GM12872 (cell line): Measurements from ENCODE around the gene RIC3.

Source experiments
- CTCF ChIP-seq: IDR thresholded peaks from 3 replicates; pipeline ENCODE4 v1.5.1; 2011; ENCODE audit warnings: low read depth, mild to moderate bottlenecking, low read length, moderate library complexity; ENCODE audit not compliant: insufficient read depth

The RIC3 gene

DNA sequence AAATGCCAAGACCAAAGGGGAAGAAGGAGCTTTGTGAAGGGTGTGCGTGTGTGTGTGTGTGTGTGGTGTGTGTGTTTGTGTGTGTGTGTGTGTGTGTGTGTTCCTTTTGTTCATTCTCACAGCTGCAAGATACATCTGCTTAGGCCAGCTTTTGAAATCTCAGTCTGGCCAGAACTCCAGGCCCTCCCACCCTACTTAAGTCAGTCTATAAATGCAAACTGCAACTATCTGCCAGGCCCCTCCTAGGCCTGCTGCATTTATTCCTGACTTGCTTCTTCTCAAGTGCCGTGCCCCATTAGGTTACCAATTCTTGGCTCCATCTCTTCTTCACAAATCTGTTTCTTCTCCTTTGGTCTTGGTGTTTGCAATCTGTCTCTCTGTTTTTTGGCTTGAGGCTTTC lies 21.6 kb upstream of the RIC3 start:
- TF ChIP-seq CTCF, result no peak

DNA sequence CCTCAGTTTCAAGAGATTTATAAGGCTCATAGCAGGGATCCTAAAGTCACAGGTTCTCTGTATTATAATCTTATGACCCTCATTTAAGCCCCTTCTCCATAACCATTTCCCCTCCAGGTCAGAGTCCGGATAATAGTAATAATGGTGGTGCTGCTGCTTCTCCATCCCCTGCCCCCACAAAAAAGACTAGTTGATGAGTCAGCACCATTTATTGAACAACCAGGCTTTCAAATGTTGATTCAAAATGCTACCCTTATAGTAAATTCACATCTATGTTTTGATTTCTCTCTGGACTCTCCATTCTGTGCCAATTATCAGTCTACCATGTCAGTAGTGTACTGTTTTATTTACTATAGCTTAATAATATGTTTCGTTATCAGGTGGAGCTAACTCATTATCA lies 17.6 kb upstream of the RIC3 start:
- TF ChIP-seq CTCF, result no peak

GRCh38 chr11:8183111-8183510 lies 14.3 kb upstream of the RIC3 start:
- TF ChIP-seq CTCF, result no peak

GRCh38 chr11:8180469-8180868 lies 11.6 kb upstream of the RIC3 start:
- TF ChIP-seq CTCF, result no peak

GRCh38 chr11:8178297-8178696 lies 9.5 kb upstream of the RIC3 start:
- no peak for TF ChIP-seq CTCF

- no peak for TF ChIP-seq CTCF
Observed at GRCh38 chr11:8177136-8177535, 8.3 kb upstream of the RIC3 start.

- no peak for TF ChIP-seq CTCF
Observed at GRCh38 chr11:8167796-8168195, 1.0 kb downstream of the RIC3 start.

- no peak for TF ChIP-seq CTCF
Observed at GRCh38 chr11:8164746-8165145, 4.1 kb downstream of the RIC3 start.
